Measurements from ENCODE around the gene USP2.

DNA sequence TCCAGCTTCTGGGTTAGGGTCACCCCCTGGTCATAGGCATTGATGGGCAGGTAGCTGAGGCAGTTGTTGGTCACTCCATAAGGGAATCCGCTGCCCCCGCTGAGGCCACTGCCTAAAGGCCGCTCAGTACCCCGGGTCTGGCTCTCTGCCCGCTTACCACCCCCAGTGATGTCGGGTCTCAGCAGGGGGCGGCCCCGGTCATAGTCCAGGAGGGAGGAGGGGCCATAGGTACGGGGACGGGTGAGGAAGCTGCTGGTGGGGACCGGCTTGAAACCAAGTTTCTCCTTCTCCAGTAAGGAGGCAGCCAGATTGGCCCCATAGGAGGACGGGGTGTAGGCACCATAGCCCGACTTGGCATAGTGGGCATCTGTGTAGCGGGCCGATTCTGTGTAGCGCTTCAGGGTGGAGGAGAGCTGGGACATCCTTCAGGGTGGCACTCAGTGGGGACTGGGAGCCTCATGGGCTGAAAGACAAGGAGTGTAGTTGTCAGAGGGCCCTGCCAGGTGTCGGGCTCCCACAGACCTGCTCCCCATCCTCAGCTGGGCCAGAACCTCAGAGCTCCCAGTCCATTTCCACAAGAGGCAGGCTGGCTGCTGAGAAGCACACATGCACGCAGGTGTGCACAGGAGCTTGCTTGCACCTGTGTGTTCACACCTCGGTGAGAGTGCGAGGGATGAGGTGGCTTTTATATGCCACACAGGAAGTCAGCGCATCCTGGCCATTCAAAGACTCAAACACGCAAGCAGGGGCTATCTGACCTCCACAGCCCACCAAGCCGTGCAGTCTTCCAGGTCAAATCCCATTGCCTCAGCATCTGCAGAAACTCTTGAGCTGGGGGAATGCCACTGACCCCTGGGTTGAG, 8.2 kb downstream of the USP2 start:
- TF ChIP-seq, protein P1, sequence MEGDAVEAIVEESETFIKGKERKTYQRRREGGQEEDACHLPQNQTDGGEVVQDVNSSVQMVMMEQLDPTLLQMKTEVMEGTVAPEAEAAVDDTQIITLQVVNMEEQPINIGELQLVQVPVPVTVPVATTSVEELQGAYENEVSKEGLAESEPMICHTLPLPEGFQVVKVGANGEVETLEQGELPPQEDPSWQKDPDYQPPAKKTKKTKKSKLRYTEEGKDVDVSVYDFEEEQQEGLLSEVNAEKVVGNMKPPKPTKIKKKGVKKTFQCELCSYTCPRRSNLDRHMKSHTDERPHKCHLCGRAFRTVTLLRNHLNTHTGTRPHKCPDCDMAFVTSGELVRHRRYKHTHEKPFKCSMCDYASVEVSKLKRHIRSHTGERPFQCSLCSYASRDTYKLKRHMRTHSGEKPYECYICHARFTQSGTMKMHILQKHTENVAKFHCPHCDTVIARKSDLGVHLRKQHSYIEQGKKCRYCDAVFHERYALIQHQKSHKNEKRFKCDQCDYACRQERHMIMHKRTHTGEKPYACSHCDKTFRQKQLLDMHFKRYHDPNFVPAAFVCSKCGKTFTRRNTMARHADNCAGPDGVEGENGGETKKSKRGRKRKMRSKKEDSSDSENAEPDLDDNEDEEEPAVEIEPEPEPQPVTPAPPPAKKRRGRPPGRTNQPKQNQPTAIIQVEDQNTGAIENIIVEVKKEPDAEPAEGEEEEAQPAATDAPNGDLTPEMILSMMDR (IDR thresholded peaks at IDR 0.05; ENCODE audit: insufficient read depth, low read length) = no peak
- no peak for TF ChIP-seq POLR2AphosphoS5 (IDR thresholded peaks at IDR 0.05; ENCODE audit: low read depth)
- TF ChIP-seq, protein P2, sequence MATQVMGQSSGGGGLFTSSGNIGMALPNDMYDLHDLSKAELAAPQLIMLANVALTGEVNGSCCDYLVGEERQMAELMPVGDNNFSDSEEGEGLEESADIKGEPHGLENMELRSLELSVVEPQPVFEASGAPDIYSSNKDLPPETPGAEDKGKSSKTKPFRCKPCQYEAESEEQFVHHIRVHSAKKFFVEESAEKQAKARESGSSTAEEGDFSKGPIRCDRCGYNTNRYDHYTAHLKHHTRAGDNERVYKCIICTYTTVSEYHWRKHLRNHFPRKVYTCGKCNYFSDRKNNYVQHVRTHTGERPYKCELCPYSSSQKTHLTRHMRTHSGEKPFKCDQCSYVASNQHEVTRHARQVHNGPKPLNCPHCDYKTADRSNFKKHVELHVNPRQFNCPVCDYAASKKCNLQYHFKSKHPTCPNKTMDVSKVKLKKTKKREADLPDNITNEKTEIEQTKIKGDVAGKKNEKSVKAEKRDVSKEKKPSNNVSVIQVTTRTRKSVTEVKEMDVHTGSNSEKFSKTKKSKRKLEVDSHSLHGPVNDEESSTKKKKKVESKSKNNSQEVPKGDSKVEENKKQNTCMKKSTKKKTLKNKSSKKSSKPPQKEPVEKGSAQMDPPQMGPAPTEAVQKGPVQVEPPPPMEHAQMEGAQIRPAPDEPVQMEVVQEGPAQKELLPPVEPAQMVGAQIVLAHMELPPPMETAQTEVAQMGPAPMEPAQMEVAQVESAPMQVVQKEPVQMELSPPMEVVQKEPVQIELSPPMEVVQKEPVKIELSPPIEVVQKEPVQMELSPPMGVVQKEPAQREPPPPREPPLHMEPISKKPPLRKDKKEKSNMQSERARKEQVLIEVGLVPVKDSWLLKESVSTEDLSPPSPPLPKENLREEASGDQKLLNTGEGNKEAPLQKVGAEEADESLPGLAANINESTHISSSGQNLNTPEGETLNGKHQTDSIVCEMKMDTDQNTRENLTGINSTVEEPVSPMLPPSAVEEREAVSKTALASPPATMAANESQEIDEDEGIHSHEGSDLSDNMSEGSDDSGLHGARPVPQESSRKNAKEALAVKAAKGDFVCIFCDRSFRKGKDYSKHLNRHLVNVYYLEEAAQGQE (IDR thresholded peaks at IDR 0.05; ENCODE audit: insufficient replicate concordance, low read depth) = no peak

All from HL-60 (cell line).